Stimulated activated CD8-positive, alpha-beta memory T cell treated with anti-CD3 and anti-CD28 coated beads, Interleukin-15, amount 100 ng/mL, for 48 hours (primary cell): ENCODE measurements around the gene PCNT.
"Not testable (repeated sequence)": the region's sequence is repeated elsewhere in the genome, so short reads cannot be mapped to it uniquely, and the experiment has no call there.

Source experiments
- DNase-seq, 2 donors: peaks; one replicate each; pipeline ENCODE4 v3.0.0-alpha.2; 2020; ENCODE audit warnings: low read depth in 2 of 2

Gene PCNT

GRCh38 chr21:46356494-46357334 is 32.8 kb downstream of the PCNT start:
- no peak for DNase-seq

DNA sequence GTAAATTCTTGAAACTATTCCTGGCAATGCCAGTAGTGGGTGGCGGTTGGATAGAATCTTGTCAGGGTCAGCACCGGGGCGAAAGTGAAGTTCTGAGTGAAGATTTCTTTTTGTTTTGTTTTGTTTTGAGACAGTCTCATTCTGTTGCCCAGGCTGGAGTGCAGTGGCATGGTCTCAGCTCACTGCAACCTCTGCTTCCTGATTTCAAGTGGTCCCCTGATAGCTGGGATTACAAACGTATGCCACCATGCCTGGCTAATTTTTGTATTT is 33.3 kb downstream of the PCNT start:
- no peak for DNase-seq

GRCh38 chr21:46357684-46358425 is 33.9 kb downstream of the PCNT start:
- no peak for DNase-seq

- DNase-seq = no peak
Measured at GRCh38 chr21:46361176-46361575, 37.2 kb downstream of the PCNT start.

DNA sequence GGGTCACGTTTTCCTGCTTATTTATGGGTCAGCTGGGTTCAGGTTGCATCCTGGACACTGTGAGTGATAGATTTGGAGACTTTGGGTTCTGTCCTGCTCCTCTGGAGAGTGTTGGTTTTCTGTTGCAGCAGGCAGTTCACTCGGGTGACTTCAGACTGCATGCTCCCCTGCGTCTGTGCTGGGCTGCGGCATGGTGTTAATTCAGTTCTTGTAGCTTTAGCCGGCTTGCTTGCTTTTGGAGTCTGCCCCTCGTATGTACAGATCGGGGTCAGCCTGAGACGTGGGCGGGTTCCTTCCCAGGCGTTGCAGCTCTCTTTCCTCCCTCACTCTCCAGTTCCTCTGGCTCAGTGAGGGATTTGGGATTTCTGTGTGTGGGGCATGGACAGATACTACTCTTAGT is 38.0 kb downstream of the PCNT start:
- DNase-seq = no peak

GRCh38 chr21:46362946-46363345 is 39.0 kb downstream of the PCNT start:
- DNase-seq = no peak

DNA sequence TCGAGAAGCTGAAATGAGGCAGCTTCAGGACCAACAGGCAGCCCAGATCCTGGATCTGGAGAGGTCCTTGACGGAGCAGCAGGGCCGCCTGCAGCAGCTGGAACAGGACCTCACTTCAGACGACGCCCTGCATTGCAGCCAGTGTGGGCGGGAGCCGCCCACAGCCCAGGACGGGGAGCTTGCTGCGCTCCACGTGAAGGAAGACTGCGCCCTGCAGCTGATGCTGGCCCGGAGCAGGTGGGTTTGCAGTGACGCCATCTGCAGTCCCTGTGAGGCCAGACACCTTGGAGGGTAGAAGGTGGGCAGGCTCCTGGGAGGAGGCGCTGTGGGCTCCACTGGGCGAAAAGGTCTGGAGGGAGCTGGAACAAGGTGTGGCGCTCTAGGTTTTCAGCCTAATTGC is 39.7 kb downstream of the PCNT start:
- no peak for DNase-seq

DNA sequence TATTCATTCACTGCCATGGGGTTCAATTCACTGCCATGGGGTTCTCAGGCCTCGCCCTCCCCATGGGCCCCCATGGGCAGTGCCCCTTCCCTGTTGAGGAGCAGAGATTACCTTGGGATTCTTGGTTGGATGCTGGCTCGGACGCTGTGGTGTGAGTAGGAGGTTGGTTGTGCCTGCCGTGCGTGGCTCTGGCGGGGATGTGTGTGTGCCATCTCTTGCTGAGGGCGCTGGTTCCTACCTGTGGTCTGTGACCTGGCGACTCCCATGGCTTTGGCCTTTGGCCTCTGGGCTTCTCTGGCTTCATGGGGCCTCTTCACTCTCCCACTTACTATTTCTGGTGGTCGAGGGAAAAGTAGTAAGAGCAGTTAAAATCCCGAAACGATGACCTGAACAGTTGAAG is 42.1 kb downstream of the PCNT start:
- DNase-seq = no peak

GRCh38 chr21:46366561-46366960 is 42.6 kb downstream of the PCNT start:
- DNase-seq = no peak

- DNase-seq = no peak
Measured at GRCh38 chr21:46366966-46367365, 43.0 kb downstream of the PCNT start.

DNA sequence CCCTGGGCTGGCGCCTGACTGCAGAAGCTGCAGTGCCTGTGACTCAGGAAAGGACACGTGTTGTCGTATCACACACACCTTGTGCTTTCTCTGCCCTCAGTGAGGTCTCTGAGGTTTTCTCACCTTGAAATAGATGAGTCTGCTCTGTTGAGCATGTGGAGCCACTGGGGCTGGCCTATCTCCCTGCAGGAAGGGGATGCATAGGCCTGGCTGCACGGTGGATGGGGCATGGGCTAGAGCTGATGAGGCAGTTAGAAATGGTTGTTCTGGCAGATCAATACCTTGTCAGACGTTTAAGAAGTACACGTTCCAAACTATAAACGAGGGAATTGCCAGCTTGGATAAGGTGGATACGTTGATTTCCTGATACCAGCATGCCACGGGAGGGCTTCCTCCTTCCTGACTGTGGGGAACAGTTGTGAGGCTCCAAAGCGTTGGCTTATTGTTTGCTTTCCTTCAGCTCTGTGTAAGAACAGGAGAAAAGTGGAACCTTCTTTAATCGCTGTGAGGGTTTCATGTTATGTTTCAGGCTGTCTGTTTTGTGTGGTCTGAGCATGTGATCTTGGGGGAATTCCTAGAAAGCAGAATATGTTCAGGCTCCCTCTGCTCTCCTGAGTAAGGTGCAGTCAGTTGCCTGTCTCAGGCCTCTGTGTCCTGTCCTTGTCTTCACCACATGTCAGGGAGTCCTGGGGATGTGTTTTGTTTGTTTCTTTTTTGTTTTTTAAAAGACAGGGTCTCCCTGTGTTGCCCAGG is 44.8 kb downstream of the PCNT start:
- DNase-seq = peak; percentile 29

- DNase-seq = no peak
Measured at GRCh38 chr21:46369520-46370235, 45.7 kb downstream of the PCNT start.

- DNase-seq = no peak
Measured at GRCh38 chr21:46371204-46372013, 47.5 kb downstream of the PCNT start.

DNA sequence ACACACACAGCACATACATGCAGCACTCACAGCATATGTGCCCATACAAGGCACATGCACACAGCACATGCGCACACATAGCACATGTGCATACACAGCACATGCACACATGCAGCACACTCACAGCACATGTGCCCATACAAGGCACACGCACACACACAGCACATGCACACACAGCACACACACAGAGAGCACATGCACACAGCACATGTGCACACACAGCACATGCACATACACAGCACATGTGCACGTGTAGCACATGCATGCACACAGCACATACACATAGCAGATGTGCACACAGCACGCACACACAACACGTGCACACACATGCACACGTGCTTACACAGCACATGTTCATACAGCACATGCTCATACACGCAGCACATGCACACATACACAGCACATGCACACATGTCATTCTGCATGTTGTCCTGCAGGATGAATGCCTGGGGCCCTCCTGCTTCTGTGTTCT is 48.1 kb downstream of the PCNT start:
- no peak for DNase-seq

DNA sequence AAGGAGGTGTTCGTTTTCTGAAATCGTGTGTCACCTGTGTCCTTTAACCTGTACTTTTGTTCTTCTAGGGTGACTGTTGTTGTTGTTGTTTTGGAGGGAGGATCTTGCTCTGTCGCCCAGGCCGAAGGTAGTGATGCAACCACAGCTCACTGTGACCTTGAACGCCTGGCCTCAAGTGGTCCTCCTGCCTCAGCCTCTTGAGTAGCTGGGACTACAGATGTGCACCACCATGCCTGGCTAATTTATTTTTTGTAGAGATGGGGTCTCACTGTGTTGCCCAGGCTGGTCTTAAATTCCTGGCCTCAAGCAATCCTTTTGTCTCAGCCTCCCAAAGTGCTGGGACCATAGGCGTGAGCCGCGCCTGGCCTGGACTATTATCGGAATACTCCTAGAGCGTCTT is 49.0 kb downstream of the PCNT start:
- DNase-seq = not testable (repeated sequence)

- DNase-seq = no peak
Measured at GRCh38 chr21:46374761-46375389, 50.9 kb downstream of the PCNT start.

DNA sequence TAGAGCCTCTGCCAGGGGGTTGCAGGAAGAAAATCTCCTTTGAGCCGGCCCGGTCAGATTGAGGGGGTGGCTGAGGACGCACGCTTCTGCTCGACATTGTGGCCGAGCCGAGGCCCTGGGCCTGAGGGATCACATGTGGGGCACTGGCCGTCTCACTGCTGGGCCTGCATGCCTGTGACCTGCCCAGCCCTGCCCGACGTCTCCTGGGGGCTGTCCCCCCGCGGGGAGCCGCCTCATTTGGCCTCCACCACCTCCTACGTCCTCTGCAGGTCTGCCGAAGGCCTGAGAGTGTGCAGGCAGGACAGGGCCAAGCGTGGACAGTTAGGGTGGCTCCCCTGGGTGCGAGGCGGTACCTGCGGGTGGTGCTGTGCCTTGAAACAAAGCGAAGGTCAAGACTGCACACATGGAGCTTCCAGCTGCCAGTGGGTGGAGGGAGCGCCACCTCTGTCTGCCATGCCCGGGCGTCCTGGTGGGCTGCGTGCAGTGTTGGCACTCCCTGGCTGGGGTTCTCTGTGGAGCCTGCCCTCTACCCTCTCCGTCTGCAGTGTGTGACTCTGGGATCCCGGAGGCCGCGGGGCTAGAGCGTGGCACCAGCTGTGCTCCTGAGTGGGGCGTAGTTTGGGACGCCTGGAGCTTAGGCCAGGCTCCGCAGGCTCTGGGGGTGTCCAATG is 51.7 kb downstream of the PCNT start:
- DNase-seq = no peak

GRCh38 chr21:46376231-46376628 is 52.3 kb downstream of the PCNT start:
- no peak for DNase-seq

- no peak for DNase-seq
Measured at GRCh38 chr21:46376856-46377453, 53.0 kb downstream of the PCNT start.

GRCh38 chr21:46377789-46378188 is 53.8 kb downstream of the PCNT start:
- no peak for DNase-seq
